ENCODE results near the gene IVD. TPM values are rescaled to one million over a fixed set of nuclear protein-coding genes. Genes with fewer than 3 reads are reported as not detected.
A peak's percentile ranks its signal among the peaks of the same experiment; 100 is the strongest.

Gene IVD
- total and polyA plus RNA-seq, 10 donors: 25.1 to 93.9 (median 59.6) TPM

DNA sequence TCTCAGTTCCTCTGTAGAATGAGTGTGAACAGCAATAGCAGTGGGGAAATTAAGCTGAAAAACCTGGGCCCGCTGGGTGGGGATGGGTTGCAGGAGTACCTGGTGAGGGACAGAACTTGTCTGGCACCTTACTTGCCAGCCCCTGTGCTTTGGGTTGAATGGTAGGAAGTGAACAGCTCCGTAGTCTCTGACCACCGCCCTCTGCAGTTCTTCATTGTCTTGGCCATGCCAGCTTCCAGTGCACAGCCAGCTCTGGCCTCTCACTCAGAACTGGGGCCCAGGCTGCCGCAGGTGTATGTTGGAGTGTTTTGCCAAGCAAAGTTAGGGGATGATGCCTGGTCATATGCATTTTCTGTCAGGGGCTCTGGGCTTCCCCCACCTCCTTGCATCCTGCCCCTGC, 51.1 kb downstream of the IVD start:
- intact Hi-C loops (cut with DNase I; ENCODE audit: low total_unique reads): no loop called here
- peaks cover 42 to 61% (median 53%) of the 10 kb centered on the region in 6 donors for H3K4me1 ChIP-seq
- peak; percentile 51 for DNase-seq
- TF ChIP-seq POLR2A (IDR thresholded peaks at IDR 0.05): no peak
- TF ChIP-seq, protein P1, sequence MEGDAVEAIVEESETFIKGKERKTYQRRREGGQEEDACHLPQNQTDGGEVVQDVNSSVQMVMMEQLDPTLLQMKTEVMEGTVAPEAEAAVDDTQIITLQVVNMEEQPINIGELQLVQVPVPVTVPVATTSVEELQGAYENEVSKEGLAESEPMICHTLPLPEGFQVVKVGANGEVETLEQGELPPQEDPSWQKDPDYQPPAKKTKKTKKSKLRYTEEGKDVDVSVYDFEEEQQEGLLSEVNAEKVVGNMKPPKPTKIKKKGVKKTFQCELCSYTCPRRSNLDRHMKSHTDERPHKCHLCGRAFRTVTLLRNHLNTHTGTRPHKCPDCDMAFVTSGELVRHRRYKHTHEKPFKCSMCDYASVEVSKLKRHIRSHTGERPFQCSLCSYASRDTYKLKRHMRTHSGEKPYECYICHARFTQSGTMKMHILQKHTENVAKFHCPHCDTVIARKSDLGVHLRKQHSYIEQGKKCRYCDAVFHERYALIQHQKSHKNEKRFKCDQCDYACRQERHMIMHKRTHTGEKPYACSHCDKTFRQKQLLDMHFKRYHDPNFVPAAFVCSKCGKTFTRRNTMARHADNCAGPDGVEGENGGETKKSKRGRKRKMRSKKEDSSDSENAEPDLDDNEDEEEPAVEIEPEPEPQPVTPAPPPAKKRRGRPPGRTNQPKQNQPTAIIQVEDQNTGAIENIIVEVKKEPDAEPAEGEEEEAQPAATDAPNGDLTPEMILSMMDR (IDR thresholded peaks at IDR 0.05 in 8 of 11, conservative IDR thresholded peaks at IDR 0.05 in 3 of 11): no peak
- TF ChIP-seq POLR2AphosphoS5 (IDR thresholded peaks at IDR 0.05): no peak
- no peaks in the 10 kb centered on the region for H3K9me3 ChIP-seq
- H3K36me3 ChIP-seq: peaks cover 0 to 37% (median 24%) of the 10 kb centered on the region in 6 donors
- H3K4me3 ChIP-seq: no peak overlapping the region
- H3K27ac ChIP-seq: peak overlapping the region in 2 of 8 donors; percentile 13 to 33
- no peaks in the 10 kb centered on the region for H3K27me3 ChIP-seq (replicated peaks in 1 of 7)
- 71 to 80% (median 75%) methylated on average over 4 of the region's 4 CpGs for WGBS, 5 donors

DNA sequence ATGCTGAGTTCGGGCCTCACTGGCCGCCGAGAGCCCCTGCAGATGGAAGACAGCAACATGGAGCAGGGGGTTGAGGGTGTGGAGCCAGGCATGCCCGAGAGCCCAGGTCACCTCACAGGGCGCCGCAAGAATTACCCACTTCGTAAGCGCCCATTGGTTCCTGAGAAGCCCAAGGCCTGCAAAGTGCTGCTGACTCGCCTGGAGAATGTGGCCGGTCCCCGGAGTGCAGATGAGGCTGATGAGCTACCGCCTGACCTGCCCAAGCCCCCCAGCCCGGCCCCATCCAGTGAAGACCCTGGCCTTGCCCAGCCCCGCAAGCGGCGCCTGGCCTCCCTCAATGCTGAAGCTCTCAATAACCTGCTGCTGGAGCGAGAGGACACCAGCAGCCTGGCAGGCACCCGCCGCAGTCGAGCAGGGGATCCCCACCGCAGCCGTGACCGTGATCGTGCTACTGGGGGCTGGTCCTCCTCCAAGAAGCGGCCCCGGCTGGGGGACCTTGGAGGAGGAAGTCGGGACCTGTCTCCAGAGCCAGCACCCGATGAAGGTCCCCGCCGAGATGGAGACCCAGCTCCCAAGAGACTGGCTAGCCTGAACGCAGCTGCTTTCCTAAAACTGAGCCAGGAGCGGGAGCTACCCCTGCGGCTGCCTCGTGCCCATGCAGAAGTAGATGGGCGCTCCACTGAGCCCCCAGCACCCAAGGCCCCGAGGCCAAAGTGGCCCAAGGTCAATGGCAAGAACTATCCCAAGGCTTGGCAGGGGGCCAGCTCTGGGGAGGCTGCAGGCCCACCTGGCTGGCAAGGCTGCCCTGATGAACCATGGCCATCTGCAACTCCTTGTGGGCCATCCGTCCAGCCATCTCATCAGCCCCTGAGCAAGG, 53.1 kb downstream of the IVD start:
- TF ChIP-seq, protein P1 (IDR thresholded peaks at IDR 0.05 in 8 of 11, conservative IDR thresholded peaks at IDR 0.05 in 3 of 11): no peak
- TF ChIP-seq POLR2AphosphoS5 (IDR thresholded peaks at IDR 0.05) (no peak), POLR2A (IDR thresholded peaks at IDR 0.05) (no peak)
- WGBS, 5 donors: 95 to 99% (median 96%) methylated on average over 20 to 37 of the region's 37 CpGs
- DNase-seq: peak; percentile 63
- Histone ChIP-seq H3K9me3 (no peaks in the 10 kb centered on the region), H3K27ac (no peak overlapping the region), H3K4me1 (peaks cover 24 to 41% (median 33%) of the 10 kb centered on the region in 6 donors), H3K36me3 (peaks cover 0 to 57% (median 41%) of the 10 kb centered on the region in 6 donors), H3K4me3 (no peak overlapping the region), H3K27me3 (replicated peaks in 1 of 7) (no peaks in the 10 kb centered on the region)
- intact Hi-C loops (cut with DNase I; ENCODE audit: low total_unique reads): no loop called here

DNA sequence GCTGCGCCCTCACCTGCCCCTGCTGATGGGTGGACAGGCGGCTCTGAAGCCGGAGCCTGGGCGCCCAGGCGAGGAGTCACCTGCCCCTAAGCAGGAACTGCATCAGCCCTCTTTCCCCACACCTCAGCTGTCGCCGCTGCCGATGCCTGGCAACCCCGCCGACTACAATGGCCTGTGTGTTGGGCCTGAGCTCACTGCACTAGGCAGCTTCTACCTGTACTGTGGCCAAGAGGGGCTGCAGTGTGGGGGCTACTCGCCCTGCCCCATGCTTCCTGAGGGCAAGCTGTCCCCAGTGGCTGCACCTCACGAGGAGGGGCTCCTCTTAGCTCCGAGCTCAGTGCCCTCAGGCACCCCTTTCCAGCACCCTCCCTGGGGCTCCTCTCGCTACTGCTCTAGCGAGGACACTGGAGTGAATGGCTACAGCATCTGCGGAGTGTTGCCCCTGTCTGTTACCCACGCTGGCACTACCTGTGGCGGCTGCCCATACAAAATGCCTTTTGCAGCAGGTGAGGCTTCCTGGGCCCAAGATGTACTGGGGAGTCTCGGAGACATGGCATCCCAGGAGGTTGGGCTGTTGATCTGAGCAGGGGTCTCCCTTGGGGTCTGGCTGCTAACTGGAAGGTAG, 53.9 kb downstream of the IVD start:
- peak; percentile 58 for DNase-seq

DNA sequence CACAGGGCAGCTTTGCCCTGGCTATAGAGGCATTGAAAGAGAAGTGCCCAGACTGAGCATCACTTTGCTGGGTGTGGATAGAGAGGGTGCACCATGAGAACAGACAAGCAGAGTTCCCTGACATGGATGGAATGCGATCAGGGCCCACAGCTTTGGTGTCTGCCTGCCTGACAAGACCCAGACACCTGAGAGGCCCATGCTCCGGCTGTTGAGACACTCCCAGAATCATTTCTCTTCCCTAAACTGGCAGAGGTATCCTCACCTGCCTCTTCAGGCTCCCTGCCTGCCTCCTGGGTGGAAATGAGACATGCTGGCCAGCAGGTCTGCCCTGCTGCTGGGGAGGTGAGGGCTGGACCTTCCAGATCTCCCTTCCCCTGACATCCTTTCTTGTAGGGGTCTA, 54.8 kb downstream of the IVD start:
- Histone ChIP-seq H3K27ac (no peak overlapping the region), H3K36me3 (peaks cover 0 to 74% (median 56%) of the 10 kb centered on the region in 6 donors), H3K27me3 (replicated peaks in 1 of 7) (no peaks in the 10 kb centered on the region), H3K9me3 (no peaks in the 10 kb centered on the region), H3K4me3 (no peak overlapping the region), H3K4me1 (peaks cover 9 to 25% (median 16%) of the 10 kb centered on the region in 6 donors)
- peak; percentile 46 for DNase-seq
- WGBS, 5 donors: 85 to 100% (median 94%) methylated on average over 2 of the region's 2 CpGs; no CpG with 5 or more reads in 1 of the 5 donors
- intact Hi-C loops (cut with DNase I; ENCODE audit: low total_unique reads): no loop called here
- TF ChIP-seq POLR2A (IDR thresholded peaks at IDR 0.05) (no peak), POLR2AphosphoS5 (IDR thresholded peaks at IDR 0.05) (no peak)
- TF ChIP-seq, protein P1 (IDR thresholded peaks at IDR 0.05 in 8 of 11, conservative IDR thresholded peaks at IDR 0.05 in 3 of 11): no peak

More for the DNA sequence above, 53.9 kb downstream of the IVD start:
- Histone ChIP-seq H3K27me3 (replicated peaks in 1 of 7) (no peaks in the 10 kb centered on the region), H3K27ac (no peak overlapping the region), H3K4me1 (peaks cover 16 to 34% (median 25%) of the 10 kb centered on the region in 6 donors), H3K9me3 (no peaks in the 10 kb centered on the region), H3K4me3 (no peak overlapping the region), H3K36me3 (peaks cover 0 to 65% (median 48%) of the 10 kb centered on the region in 6 donors)
- intact Hi-C loops (cut with DNase I; ENCODE audit: low total_unique reads): no loop called here
- TF ChIP-seq POLR2AphosphoS5 (IDR thresholded peaks at IDR 0.05) (no peak), POLR2A (IDR thresholded peaks at IDR 0.05) (no peak)
- WGBS, 5 donors: 93 to 98% (median 96%) methylated on average over 5 to 19 of the region's 19 CpGs

All from spleen (tissue), 11 donors.